GM21619 (cell line): Measurements from ENCODE around the gene KLHL17.

Experiments used
- ATAC-seq: cut with Tn5 transposase; IDR thresholded peaks from one replicate; pipeline ENCODE4 v1.9.1; 2021; ENCODE audit not compliant: unreplicated experiment

KLHL17 gene

DNA sequence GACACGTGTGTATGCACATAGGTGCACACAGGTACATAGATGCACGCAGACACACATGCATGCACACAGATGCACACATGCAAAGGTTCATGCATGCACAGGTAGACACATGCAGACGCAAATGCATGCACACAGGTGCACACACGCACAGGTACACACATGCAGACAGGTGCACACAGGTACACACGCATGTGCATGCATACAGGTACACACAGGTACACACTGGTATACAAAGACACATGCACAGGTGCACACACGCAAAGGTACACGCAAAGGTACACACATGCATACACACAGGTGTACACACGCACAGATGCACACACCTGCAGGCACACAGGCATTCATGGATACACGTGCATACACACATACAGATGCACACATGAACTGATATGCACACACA is 10.1 kb upstream of the KLHL17 start:
- no peak for ATAC-seq

DNA sequence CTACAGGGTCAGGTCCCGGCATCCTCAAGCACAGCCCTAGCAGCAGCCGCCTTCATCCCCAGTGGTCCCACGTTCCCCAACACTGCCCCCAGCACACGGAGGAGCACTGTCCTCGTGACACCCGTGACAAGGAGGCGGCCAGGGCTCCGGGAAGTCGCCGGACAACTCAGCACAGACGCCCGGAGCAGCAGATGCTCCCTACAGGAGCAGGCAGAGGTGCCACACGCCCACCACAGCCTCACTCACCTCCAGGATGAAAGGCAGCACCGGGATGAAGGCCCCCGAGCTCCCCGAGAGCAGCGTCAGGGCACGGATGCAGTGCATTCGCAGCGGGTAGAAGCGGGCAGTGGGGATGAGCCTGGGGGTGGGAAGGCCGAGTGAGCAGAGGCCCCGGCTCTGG is 9.5 kb upstream of the KLHL17 start:
- ATAC-seq, result no peak

DNA sequence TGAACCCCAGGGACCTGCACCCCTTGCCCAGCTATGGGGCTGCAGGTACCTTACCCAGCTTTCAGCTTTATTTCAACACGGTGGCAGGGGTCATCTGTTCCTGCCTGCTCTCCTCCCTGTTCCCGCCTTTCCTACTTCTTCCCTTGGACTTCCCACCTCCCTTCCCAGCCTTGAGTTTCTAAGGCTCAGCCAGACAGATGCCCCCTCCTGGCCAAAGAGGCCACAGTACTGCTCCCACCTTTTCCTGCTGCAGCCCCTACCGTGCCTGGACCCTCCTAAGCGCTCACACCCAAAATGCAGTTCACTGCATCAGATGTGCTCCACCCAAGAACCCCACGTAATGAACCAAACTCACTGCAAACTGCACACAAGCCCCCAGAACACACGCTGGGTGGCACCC is 9.0 kb upstream of the KLHL17 start:
- no peak for ATAC-seq

DNA sequence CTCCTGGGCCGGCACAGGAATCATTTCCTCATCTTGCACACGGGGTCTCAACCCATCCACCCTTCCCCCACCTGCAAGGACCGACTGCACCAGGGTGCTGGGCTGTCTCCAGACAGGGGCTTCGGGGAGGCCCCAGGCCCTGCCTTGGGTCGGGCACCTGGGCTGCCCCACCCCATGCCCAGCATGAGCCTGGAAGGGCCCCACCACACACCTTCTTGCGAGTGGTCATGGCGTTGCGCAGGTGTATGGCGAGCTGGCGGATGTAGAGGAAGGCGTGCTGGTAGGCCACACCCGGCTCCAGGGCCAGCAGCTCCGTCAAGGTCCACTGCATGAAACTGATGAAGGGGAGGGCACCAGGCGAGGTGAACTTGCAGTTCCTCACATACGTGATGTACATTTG is 8.2 kb upstream of the KLHL17 start:
- no peak for ATAC-seq

DNA sequence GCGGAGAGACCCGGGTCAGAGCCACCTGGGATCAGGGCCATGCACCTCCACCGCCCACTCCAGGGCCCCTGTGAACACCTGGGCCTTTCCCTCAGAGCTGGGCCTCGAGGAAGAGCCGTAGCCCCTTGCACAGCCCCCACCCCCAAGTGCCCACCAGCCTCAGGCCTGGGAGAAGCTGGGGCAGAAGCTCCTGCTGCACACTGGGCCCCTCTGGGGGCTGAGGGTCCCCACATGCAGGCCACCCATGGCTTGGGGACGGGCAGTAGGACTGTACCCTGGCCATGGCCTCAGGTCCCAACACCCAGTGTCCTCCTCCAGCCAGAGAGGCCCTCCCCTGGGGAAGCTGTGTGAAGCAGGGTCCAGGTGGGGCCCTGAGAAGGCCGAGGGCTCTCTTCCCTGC is 7.8 kb upstream of the KLHL17 start:
- ATAC-seq, result no peak

DNA sequence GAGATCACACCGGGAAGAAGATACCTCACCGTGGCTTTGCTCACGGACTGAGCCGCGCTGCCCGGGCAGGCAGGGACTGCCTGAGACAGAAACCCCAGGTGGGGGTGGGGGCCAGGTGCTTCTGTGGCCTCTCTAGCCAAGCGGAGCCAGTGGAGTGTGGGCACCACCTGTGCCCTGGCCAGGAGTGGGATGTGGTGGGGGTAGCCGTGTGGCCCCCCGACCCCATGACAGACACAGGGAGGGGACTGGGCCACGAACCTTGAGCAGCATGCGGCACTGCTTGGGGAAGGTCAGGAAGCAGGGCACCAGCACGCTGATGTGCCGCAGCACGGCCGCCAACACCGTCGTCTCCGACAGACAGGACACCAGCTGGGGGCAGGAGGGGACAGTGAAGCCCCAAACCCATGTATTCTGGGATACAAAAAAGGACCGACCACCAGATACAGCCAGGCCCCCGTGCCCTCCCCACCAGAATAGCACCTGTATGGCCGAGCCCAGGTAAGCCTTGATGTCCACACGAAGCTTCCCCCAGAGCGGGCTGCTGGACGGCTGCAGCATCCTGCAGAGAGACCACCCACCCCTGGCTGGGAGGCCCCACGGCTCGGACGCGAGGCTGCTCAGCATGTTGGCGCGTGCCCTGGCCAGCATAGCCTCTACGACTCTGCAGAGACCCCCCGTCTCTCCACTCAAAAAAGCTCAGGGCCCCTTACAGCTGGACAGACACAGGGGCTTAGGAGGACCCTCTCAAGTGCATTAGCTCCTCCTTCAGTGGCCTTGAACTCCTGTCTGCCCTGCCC is 6.7 kb upstream of the KLHL17 start:
- ATAC-seq, result no peak

DNA sequence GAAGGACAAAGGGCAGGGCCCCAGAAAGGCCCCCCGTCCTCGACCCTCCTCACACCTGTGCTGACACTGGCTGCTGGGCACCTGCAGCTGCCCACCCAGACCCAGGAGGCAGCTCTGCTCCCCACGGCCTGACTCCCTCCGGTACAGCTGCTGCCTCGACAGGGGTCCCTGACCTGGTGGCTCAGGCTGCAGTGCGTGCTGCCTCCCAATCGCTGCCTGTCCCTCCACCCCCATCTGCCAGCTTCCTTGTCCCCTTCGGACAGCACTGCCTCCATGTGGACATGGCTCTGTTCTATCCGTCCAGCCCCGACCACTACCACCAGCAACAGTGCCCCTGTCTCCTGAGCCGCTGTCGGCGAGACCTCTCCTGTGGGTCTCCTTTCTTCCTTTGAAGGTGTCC is 5.5 kb upstream of the KLHL17 start:
- no peak for ATAC-seq

DNA sequence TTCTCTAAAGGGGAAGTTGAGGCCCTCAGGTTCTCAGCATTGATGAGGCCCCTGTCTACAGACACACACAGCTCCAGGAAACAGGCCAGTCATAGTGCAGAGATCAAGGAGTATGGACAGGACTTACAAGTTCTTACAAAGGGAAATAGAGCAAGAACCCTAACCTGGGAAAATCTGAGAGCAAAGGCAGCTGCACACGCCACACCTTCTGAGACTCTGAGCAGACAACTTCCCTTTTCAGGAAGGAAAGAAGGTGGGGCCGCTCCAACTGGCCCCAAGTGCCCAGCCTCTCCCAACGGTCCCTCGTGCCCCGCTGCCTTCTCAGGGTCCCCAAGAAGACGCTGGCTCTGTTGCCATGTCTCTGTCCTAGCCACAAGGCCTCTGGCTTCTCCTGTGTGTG is 4.9 kb upstream of the KLHL17 start:
- ATAC-seq, result no peak

DNA sequence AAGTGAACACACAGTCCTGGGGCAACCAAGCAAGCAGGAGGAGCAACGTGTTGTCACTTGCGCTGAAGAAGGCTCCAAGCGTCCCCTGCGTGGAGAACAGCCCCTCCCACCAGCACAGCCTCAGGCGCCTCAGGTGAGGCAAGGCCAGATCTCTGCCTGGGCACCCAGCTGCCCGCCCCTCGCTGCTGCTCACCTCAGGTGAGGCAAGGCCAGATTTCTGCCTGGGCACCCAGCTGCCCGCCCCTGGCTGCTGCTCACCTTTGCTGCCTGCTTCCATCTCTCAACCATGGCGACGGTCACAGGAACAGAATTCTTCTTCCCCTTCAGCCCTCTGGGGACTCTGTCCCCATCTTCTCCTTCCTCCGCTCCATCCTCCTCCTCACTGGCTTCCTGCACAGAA is 3.7 kb upstream of the KLHL17 start:
- no peak for ATAC-seq

DNA sequence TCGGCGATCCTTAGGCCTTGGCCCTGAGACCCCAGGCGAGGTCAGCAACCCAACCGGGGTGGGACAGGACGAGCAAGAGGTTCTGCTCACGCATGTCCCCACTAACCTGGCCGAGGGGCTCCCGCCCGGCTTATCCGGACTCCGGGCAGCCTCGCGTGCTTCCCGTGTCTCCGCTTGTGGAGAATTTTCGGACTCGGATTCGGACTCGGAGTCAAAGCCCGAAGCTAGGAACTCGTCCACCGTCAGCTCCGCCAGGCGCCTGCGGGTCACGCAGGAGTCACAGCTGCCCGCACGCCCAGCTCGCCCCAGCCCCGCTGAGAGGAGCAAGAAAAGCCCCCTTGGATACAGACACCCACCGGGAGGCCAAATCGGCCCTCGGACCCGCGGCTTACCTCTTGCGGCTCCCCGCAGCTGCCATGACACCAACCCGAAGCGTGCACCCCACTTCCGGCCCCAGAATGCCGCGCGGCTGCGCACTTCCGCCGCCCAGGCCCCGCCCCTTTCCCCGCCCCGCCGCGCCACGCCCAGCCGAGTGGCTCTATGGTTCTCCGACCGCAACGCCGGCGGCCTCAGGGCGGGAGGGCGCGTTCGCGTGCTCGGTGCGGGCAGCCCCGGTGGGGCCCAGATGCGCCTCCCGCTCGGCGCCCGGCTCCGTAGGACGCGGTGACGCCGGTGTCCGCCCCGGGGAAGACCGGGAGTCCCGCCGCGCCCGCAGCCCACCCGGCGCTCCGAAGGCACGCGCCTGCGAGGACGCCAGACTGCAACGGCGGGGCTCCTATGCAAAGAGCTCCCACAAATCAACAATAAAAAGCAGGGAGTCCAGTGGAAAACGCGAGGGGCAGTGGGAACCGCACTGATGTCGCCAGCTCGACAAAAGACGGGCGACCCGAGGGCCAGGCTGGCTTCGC is 1.3 kb upstream of the KLHL17 start, which contains the start of gene NOC2L:
NOC2L (minus strand) TSS at position 434 of the 908 bp plus-strand sequence; CDS start at position 418, 16 bp downstream.
- peak; percentile 56 for ATAC-seq

DNA sequence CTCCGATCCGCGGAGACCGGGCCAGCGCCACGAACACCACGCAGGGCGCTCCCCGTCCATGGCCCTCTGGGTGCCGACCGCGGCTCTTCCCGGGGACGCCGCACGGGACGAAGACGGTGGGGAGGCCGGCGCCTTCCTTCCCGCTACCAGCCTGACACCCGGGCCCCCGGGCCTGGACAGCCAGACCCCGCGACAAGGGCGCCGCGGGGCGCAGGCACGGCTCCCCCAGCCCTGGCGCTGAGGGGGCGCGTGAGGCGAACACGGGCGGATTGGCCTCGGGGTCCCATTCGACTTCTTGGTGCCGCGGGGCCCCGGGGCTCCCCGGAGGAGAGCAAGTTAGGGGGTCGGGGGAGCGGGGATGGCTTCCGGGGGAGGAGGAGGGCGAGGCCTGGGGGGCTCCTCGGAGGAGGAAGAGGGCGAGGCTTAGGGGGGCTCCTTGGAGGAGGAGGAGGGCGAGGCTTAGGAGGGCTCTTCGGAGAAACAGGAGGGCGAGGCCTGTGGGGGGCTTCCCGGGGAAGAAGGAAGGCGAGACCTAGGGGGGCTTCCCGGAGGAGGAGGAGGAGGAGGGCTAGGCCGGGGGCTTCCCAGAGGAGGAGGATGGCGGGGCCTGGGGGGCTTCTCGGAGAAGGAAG is 537 bp upstream of the KLHL17 start:
- no peak for ATAC-seq

DNA sequence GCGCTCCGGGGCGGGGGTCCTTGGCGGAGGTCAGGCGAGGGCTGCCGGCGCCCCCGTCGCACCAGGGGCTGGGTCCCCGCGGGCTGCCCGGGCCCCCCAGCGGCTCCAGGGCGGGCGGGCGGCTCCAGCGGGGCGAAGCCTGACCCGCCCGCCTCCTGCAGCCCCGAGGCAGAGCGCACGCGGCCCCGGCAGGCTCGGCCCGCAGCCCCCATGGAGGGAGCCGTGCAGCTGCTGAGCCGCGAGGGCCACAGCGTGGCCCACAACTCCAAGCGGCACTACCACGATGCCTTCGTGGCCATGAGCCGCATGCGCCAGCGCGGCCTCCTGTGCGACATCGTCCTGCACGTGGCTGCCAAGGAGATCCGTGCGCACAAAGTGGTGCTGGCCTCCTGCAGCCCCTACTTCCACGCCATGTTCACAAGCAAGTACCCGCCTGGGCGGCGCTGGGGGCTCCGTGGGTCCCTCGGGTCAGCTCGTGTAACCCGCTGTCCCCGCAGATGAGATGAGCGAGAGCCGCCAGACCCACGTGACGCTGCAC is 817 bp downstream of the KLHL17 start:
- ATAC-seq, result no peak

DNA sequence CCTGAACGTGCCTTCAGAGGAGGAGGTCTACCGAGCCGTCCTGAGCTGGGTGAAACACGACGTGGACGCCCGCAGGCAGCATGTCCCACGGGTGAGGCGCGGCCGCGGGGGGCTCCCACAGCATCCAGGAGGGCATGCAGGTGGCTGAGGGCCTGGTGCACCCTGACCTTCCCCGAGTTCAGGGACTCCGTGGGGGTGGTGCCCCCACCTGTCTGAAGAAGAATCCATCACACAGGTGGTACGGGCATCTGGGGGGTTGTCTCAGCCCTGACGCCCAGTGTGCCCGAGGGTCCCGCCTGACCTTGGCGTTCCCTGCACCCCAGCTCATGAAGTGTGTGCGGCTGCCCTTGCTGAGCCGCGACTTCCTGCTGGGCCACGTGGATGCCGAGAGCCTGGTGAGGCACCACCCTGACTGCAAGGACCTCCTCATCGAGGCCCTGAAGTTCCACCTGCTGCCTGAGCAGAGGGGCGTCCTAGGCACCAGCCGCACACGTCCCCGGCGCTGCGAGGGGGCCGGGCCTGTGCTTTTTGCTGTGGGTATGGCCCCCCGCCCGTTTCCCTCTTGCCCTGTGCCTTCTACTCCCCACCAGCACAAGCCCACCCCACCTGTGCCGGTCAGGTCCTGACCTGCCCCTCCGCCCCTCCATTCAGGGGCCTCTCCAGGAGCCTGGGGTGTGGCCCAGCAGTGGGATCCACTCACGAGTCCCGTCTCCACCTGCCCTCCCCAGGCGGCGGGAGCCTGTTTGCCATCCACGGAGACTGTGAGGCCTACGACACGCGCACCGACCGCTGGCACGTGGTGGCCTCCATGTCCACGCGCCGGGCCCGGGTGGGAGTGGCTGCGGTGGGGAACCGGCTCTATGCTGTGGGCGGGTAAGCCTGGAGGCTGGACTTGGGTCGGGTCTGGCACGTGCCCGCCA is 2.3 kb downstream of the KLHL17 start:
- no peak for ATAC-seq

DNA sequence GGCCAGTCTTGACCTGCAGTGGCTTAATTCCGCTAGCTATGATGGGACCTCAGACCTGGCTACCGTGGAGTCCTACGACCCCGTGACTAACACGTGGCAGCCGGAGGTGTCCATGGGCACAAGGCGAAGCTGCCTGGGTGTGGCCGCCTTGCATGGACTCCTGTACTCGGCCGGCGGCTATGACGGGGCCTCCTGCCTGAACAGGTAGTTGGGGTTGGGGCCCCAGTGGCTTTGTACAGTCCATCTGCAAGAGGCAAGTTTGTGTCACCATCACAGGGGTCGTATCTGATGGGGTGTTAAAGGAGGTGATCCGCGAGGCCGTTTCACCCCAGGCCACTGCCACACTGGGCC is 2.9 kb downstream of the KLHL17 start:
- ATAC-seq, result no peak

DNA sequence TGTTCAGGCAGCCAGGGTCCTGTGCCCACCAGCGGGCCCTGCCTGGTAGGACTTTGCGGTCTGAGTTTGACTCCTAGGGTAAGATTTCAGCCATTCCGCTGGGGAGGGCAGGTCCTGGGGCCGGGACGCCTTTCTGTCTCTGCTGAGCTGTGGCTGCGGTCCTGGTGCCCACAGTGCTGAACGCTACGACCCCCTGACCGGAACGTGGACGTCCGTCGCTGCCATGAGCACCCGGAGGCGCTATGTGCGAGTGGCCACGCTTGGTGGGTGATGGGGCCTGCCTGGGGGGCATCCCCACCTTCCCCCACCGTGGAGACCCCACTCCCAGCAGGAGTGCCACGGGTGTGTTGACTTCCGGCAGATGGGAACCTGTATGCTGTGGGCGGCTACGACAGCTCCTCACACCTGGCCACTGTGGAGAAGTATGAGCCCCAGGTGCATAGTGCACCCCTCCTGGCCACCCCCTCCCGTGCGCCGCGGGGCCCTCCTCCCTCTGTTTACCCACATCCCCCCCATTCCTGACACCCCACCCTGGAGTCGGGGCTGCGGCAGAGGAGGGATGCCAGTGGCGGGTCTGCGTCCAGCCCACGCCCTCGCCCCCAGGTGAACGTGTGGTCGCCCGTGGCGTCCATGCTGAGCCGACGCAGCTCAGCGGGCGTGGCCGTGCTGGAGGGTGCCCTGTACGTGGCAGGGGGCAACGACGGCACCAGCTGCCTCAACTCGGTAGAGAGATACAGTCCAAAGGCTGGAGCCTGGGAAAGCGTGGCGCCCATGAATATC is 3.6 kb downstream of the KLHL17 start:
- no peak for ATAC-seq

DNA sequence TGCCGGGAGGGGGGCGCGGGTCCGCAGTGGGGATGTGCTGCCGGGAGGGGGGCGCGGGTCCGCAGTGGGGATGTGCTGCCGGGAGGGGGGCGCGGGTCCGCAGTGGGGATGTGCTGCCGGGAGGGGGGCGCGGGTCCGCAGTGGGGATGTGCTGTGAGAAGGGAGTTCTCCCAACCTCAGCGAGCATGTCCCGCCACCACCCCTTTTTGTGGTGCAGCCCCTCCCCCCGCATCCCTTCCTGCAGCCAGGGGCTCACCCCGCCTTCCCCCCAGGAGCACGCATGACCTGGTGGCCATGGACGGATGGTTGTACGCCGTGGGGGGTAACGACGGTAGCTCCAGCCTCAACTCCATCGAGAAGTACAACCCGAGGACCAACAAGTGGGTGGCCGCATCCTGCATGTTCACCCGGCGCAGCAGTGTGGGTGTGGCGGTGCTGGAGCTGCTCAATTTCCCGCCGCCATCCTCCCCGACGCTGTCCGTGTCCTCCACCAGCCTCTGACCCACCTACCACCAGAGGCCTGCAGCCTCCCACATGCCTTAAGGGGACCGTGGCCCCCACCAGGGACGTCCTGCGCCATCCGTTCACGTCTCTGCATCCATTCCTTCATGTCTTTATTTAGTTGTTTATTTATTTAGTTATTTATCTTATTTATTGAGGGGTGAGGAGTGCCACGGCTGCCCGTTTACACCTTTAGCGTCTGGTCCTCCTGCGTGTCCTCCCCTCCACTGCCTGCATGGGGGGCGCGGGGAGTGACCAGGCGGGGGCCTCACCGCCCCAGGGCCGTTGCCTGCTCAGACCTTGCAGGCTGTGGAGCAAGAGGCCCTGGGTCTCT is 4.5 kb downstream of the KLHL17 start:
- no peak for ATAC-seq

DNA sequence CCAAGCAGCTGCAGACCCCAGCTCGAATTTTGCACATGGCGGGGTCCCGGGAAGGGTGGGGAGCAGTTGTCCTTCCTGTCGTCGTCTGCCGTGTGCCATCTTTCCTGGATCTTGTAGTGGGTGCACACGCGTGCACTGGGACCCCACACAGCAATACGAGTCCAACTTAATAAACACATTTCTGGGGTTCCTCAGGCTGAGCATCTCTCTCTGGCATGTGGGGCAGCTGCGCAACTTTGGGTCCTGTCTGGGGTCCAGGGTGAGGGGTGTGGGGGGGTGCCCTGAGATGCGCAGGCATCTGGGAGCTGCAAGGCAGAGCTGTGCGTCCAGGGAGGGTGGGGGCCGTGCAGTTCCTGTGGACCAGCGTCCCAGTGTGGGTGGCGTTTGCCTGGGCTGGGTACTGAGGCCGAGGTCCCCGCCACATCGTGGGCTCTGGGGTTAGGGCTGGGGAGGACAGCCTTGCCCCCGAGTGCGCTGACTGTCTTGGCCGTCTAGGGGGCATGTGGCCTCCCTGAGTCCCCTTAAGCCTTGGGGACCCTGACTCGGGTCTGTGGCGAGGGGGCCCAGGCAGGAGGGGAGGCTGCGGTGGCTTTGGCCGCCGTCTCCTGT is 5.2 kb downstream of the KLHL17 start:
- ATAC-seq, result no peak

DNA sequence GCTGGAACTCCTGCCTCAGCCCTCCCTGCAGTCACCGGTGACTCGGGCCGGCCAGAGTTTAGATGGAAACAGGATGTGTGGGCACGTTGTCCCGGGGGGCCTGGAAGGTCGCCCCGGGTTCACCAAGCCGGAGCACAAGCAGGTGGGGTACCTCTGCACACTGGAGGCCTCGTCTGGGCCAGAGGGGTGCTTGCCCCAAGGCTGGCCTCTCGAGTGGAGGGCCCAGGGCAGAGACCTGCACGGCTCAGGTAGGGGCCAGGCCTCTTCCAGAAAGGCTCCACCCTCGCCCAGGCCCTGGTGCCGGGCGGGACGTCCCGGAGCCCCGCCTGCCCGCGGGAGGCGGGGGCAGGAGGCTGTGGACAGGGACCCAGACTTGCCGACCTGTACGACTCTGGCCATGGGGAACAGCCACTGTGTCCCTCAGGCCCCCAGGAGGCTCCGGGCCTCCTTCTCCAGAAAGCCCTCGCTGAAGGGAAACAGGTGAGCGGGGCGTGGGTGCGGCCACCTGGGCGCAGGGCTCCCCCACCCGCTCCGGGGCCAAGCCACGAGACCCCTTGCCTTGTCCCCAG is 5.8 kb downstream of the KLHL17 start, which contains the start of gene PLEKHN1:
PLEKHN1 (plus strand) TSS at position 348 of the 569 bp plus-strand sequence; CDS start at position 398, 50 bp downstream.
- ATAC-seq, result peak; percentile 22
